Keratinocyte (primary cell): ENCODE measurements around the gene MBP. TPM values are rescaled to one million over a fixed set of nuclear protein-coding genes. Genes with fewer than 3 reads are reported as not detected.

ENCODE experiments used
- DNase-seq: peaks from one replicate; pipeline ENCODE4 v3.0.0-alpha.2; 2011; ENCODE audit warnings: low read depth, missing footprints, low spot score
- FAIRE-seq: peaks from 2 replicates; lab custom pipeline; 2011; peaks lifted over from hg19 to GRCh38; lab: Jason Lieb, UNC
- H2AFZ ChIP-seq: 2 replicates; pipeline ENCODE4 v1.6.0; 2012; ENCODE audit warnings: low read length, control low read depth, inconsistent platforms; ENCODE audit not compliant: control insufficient read depth
- H3K27ac ChIP-seq: 2 replicates; pipeline ENCODE4 v1.5.1; 2011; ENCODE audit warnings: low read length; ENCODE audit not compliant: control insufficient read depth, insufficient read depth
- H3K27me3 ChIP-seq: 3 replicates; pipeline ENCODE4 v1.6.0; 2011; ENCODE audit warnings: low read length; ENCODE audit not compliant: control insufficient read depth, insufficient read depth; ENCODE audit errors: extremely low read depth
- H3K36me3 ChIP-seq, 2 experiments: 2 replicates in 1 of 2; 3 replicates in 1 of 2; pipeline ENCODE4 v1.5.1; 2011; ENCODE audit warnings: low read length in 2 of 2, mild to moderate bottlenecking in 1 of 2; ENCODE audit not compliant: control insufficient read depth in 2 of 2, insufficient read depth in 2 of 2; ENCODE audit errors: extremely low read depth in 1 of 2
- H3K4me1 ChIP-seq: 3 replicates; pipeline ENCODE4 v1.5.1; 2011; ENCODE audit warnings: low read length; ENCODE audit not compliant: control insufficient read depth, insufficient read depth; ENCODE audit errors: extremely low read depth
- H3K4me2 ChIP-seq: 3 replicates; pipeline ENCODE4 v1.6.0; 2011; ENCODE audit warnings: low read depth, low read length; ENCODE audit not compliant: control insufficient read depth, insufficient read depth; ENCODE audit errors: extremely low read depth
- H3K4me3 ChIP-seq, 3 experiments: fragments of 200-600 bp in 1 of 3; sonication (generic) in 1 of 3; 2 replicates in 2 of 3; 3 replicates in 1 of 3; pipeline ENCODE4 v1.5.1; 2011 to 2016; ENCODE audit warnings: low read length in 3 of 3, mild to moderate bottlenecking in 3 of 3, control low read depth in 2 of 3, inconsistent platforms in 1 of 3, low read depth in 1 of 3, mixed read lengths in 1 of 3, mixed run types in 1 of 3, moderate library complexity in 1 of 3; ENCODE audit not compliant: control insufficient read depth in 2 of 3, insufficient read depth in 2 of 3; ENCODE audit errors: extremely low read depth in 1 of 3
- H3K79me2 ChIP-seq: 2 replicates; pipeline ENCODE4 v1.6.0; 2012; ENCODE audit warnings: low read length; ENCODE audit not compliant: control insufficient read depth, insufficient read depth
- H3K9ac ChIP-seq: 3 replicates; pipeline ENCODE4 v1.6.0; 2011; ENCODE audit warnings: low read length; ENCODE audit not compliant: control insufficient read depth, insufficient read depth; ENCODE audit errors: extremely low read depth
- H3K9me1 ChIP-seq: 3 replicates; pipeline ENCODE4 v1.6.0; 2011; ENCODE audit warnings: low read length; ENCODE audit not compliant: control insufficient read depth, insufficient read depth; ENCODE audit errors: extremely low read depth
- H3K9me3 ChIP-seq: 2 replicates; pipeline ENCODE4 v1.5.1; 2012; ENCODE audit warnings: low read depth, low read length; ENCODE audit not compliant: control insufficient read depth
- H4K20me1 ChIP-seq: 3 replicates; pipeline ENCODE4 v1.6.0; 2011; ENCODE audit warnings: low read length; ENCODE audit not compliant: control insufficient read depth, insufficient read depth; ENCODE audit errors: extremely low read depth
- CTCF ChIP-seq, 3 experiments: IDR thresholded peaks in 1 of 3; conservative IDR thresholded peaks in 1 of 3; optimal IDR thresholded peaks in 1 of 3; 2 replicates in 2 of 3; 3 replicates in 1 of 3; pipeline versions ENCODE3 to v1.5.1; 2011; ENCODE audit warnings: low read length in 3 of 3, mild to moderate bottlenecking in 3 of 3, moderate library complexity in 2 of 3, control low read depth in 1 of 3, inconsistent platforms in 1 of 3; ENCODE audit not compliant: insufficient read depth in 2 of 3; ENCODE audit errors: extremely low read depth in 1 of 3
- EZH2 ChIP-seq: IDR thresholded peaks from one replicate; pipeline ENCODE4 v1.6.1; 2012; ENCODE audit warnings: inconsistent platforms, mild to moderate bottlenecking, low read length, moderate library complexity
- dilution Hi-C: fragments of 300-500 bp; cut with MboI; formaldehyde crosslinking; loops from one replicate; pipeline ENCODE4 v1.7.0; 2020; ENCODE audit warnings: low sequenced_read_pairs; ENCODE audit not compliant: extremely low pct_ligation_motif_present
- polyA plus RNA-seq, 5 experiments: library from polyadenylated mRNA; depleted of rRNA in 3 of 5; stranded (reverse) in 3 of 5; stranded (forward) in 1 of 5; unstranded in 1 of 5; fragments of >200 nt; gene quantifications; 1 replicate in 1 of 5; 2 replicates in 3 of 5; 3 replicates in 1 of 5; pipeline versions ENCODE4 v1.2.1 to v1.2.3, GENCODE V29; 2011 to 2012; ENCODE audit warnings: missing spikeins in 2 of 5, low read depth in 1 of 5, low replicate concordance in 1 of 5

The MBP gene
- polyA plus RNA-seq, 1 donor (not counting 4 experiments of a cell fraction or from before 2014, with no cell fraction given), result 38.7 TPM

- TF ChIP-seq EZH2 (no peak), CTCF (optimal IDR thresholded peaks at IDR 0.05 in 1 of 3, IDR thresholded peaks at IDR 0.05 in 1 of 3, conservative IDR thresholded peaks at IDR 0.05 in 1 of 3; ENCODE audit: extremely low read depth in 1 of 3, insufficient read depth in 2 of 3, low read length in 3 of 3) (no peak)
- Histone ChIP-seq H3K36me3 (no peaks in the 10 kb centered on the region), H3K27ac (peak overlapping the region; percentile 80), H3K9me3 (no peaks in the 10 kb centered on the region), H3K27me3 (no peaks in the 10 kb centered on the region), H3K9me1 (no peaks in the 10 kb centered on the region), H3K4me2 (peak overlapping the region; percentile 52), H3K4me1 (peaks cover 27% of the 10 kb centered on the region), H4K20me1 (no peaks in the 10 kb centered on the region), H3K9ac (peak overlapping the region; percentile 22), H2AFZ (peak overlapping the region; percentile 71), H3K79me2 (no peaks in the 10 kb centered on the region), H3K4me3 (no peak overlapping the region)
- dilution Hi-C loops, result no loop called here
- DNase-seq (no peak), FAIRE-seq (peak; percentile 49)
Observed at GRCh38 chr18:77162580-77162979, 30.0 kb upstream of the MBP start.

- TF ChIP-seq CTCF (optimal IDR thresholded peaks at IDR 0.05 in 1 of 3, IDR thresholded peaks at IDR 0.05 in 1 of 3, conservative IDR thresholded peaks at IDR 0.05 in 1 of 3; ENCODE audit: extremely low read depth in 1 of 3, insufficient read depth in 2 of 3, low read length in 3 of 3) (no peak), EZH2 (no peak)
Observed at GRCh38 chr18:77161961-77162360, 29.4 kb upstream of the MBP start.

More at GRCh38 chr18:77161961-77162360, 29.4 kb upstream of the MBP start:
- Histone ChIP-seq H2AFZ (peak overlapping the region; percentile 76), H3K9me1 (no peaks in the 10 kb centered on the region), H4K20me1 (no peaks in the 10 kb centered on the region), H3K27me3 (no peaks in the 10 kb centered on the region), H3K9ac (peak overlapping the region; percentile 22), H3K9me3 (no peaks in the 10 kb centered on the region), H3K79me2 (no peaks in the 10 kb centered on the region), H3K36me3 (no peaks in the 10 kb centered on the region), H3K27ac (peak overlapping the region; percentile 80), H3K4me3 (peak overlapping the region in 1 of 3 experiments; percentile 11), H3K4me2 (peak overlapping the region; percentile 52), H3K4me1 (peaks cover 27% of the 10 kb centered on the region)
- no peak for DNase-seq
- dilution Hi-C loops, result no loop called here
- peak; percentile 93 for FAIRE-seq
